Measurements from ENCODE around the gene AOPEP.

Gene AOPEP

DNA sequence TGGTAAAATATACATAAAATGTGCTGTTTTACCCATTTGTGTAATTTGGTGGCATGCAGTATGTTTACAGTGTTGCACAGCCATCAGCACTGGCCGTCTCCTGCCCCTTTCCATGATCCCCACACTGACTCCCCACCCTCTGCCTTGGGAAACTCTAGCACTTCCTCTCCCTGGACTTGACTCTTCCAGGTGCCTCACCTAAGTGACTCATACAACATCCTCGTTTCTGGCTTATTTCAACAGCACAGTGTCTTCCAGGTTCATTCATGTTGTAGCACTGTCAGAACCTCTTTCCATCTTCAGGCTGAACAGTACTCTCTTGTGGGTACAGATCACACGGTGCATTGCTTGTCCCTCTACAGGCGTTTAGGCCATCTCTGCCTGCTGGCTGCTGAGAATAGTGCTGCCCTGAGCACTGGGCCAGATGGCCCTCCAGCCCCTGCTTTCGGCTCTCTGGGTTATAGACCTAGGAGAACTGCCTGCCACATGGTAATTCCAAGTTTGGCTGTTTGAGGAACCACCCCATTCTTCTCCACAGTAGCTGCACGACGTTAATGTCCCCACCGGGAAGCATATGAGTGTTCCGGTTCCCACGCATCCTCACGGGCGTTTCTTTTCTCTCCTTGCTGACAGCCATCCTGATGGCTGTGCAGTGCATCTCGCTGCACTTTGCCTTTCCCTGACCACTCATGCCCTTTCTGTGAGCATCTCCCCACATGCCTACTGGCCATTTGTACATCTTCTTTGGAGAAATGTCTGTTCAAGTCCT, 379.2 kb downstream of the AOPEP start:
- no peak overlapping the region for H3K27ac ChIP-seq (ENCODE audit: low read depth, low read length)
- H3K36me3 ChIP-seq (ENCODE audit: control insufficient read depth in 1 of 2, insufficient read depth in 2 of 2, low read length in 2 of 2): peaks cover 4 to 44% of the 10 kb centered on the region in 2 donors
- no peak overlapping the region for H3K4me3 ChIP-seq (ENCODE audit: low read depth in 1 of 2, low read length in 2 of 2)
- H3K9ac ChIP-seq (ENCODE audit: low read depth in 1 of 2, low read length in 2 of 2): no peak overlapping the region
- no peaks in the 10 kb centered on the region for H3K9me3 ChIP-seq (ENCODE audit: control insufficient read depth in 1 of 2, low read length in 2 of 2)
- H3K27me3 ChIP-seq (ENCODE audit: control insufficient read depth in 1 of 2, insufficient read depth in 2 of 2, low read length in 2 of 2): no peaks in the 10 kb centered on the region
- no peaks in the 10 kb centered on the region for H3K4me1 ChIP-seq (ENCODE audit: control insufficient read depth in 1 of 2, insufficient read depth in 2 of 2, low read length in 2 of 2)

DNA sequence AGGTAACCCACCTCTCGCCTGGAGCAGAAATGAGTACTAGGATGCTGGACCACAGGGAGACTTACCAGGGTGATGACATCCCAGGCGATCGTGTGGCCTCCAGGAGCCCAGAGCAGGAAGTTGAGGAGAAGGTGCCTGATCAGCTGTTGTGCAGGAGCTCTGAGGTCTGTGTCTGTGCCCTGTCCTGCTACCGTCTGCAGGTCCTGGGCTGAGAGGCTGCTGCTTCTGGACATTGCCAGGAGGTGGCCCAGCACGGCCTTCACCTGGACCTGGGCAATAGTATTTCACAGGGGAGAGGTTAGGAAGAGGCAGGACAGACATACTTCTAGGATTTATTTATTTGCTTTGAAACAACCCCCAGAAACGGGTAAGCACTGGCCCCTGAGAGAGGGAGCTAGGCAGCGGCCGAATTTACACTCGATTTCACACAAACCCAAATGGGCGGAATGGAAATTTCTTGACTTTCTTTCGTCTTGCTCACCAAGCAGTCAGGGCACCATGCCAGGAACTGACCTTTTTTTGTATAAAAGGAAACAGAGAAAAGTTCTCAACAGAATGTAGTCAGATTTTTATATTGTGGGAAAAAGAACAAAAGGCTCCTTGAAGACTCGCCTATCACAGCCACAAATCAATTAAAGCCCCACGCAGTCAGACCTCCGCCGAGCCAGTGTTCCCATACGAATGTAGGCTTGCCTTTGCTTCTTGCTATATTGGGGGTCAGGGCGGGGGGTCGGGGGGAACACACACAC, 380.7 kb downstream of the AOPEP start:
- Histone ChIP-seq H3K4me1 (ENCODE audit: control insufficient read depth in 1 of 2, insufficient read depth in 2 of 2, low read length in 2 of 2) (no peaks in the 10 kb centered on the region), H3K27ac (ENCODE audit: low read depth, low read length) (no peak overlapping the region), H3K9ac (ENCODE audit: low read depth in 1 of 2, low read length in 2 of 2) (no peak overlapping the region), H3K9me3 (ENCODE audit: control insufficient read depth in 1 of 2, low read length in 2 of 2) (no peaks in the 10 kb centered on the region), H3K36me3 (ENCODE audit: control insufficient read depth in 1 of 2, insufficient read depth in 2 of 2, low read length in 2 of 2) (peaks cover 11 to 49% of the 10 kb centered on the region in 2 donors), H3K27me3 (ENCODE audit: control insufficient read depth in 1 of 2, insufficient read depth in 2 of 2, low read length in 2 of 2) (no peaks in the 10 kb centered on the region), H3K4me3 (ENCODE audit: low read depth in 1 of 2, low read length in 2 of 2) (no peak overlapping the region)

DNA sequence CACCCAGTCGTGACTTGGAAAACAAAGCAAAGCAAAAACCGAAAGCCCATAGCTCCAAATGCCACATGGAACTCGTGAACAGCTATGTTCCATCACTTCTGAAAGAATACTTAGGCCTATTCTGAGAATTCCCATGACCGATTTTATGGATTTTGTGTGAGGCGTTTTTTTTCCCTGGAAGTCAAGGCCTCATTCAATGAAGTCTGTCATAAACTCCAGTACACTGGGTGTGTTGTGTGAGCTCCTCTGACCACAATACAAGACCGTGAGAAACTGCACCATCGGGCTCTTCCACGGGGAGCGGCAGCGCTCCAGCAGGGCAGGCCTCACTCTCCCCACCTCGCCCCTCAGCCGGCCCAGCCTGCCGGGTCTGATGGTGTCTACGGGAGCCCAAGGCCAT, 381.5 kb downstream of the AOPEP start:
- Histone ChIP-seq H3K27me3 (ENCODE audit: control insufficient read depth in 1 of 2, insufficient read depth in 2 of 2, low read length in 2 of 2) (no peaks in the 10 kb centered on the region), H3K36me3 (ENCODE audit: control insufficient read depth in 1 of 2, insufficient read depth in 2 of 2, low read length in 2 of 2) (peaks cover 18 to 51% of the 10 kb centered on the region in 2 donors), H3K9me3 (ENCODE audit: control insufficient read depth in 1 of 2, low read length in 2 of 2) (no peaks in the 10 kb centered on the region), H3K4me3 (ENCODE audit: low read depth in 1 of 2, low read length in 2 of 2) (no peak overlapping the region), H3K4me1 (ENCODE audit: control insufficient read depth in 1 of 2, insufficient read depth in 2 of 2, low read length in 2 of 2) (no peaks in the 10 kb centered on the region), H3K27ac (ENCODE audit: low read depth, low read length) (no peak overlapping the region), H3K9ac (ENCODE audit: low read depth in 1 of 2, low read length in 2 of 2) (no peak overlapping the region)

- no peak overlapping the region for H3K27ac ChIP-seq (ENCODE audit: low read depth, low read length)
- no peak overlapping the region for H3K4me3 ChIP-seq (ENCODE audit: low read depth in 1 of 2, low read length in 2 of 2)
- H3K4me1 ChIP-seq (ENCODE audit: control insufficient read depth in 1 of 2, insufficient read depth in 2 of 2, low read length in 2 of 2): no peaks in the 10 kb centered on the region
- H3K27me3 ChIP-seq (ENCODE audit: control insufficient read depth in 1 of 2, insufficient read depth in 2 of 2, low read length in 2 of 2): no peaks in the 10 kb centered on the region
- H3K9ac ChIP-seq (ENCODE audit: low read depth in 1 of 2, low read length in 2 of 2): no peak overlapping the region
- H3K36me3 ChIP-seq (ENCODE audit: control insufficient read depth in 1 of 2, insufficient read depth in 2 of 2, low read length in 2 of 2): peaks cover 18 to 51% of the 10 kb centered on the region in 2 donors
- no peaks in the 10 kb centered on the region for H3K9me3 ChIP-seq (ENCODE audit: control insufficient read depth in 1 of 2, low read length in 2 of 2)
Measured at GRCh38 chr9:95108777-95109176, 382.3 kb downstream of the AOPEP start.

DNA sequence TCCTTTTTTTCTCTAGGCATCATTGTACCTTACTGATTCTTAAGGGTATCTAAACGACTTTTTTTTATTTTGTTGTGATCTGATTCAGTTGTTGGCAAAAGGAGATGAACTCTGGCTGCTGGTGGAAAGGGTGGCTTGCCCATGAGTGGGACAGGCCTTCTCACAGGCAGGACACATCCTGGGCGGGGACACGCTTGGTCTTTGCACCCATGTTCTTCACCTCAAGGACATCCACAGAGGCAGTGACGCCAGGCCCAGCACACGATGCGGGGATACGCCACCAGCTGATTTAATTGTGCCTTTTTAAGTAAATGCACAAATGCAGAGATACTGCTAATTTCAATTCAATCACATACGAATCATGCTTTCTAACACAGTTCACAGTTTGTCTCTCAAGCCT, 383.0 kb downstream of the AOPEP start:
- H3K4me3 ChIP-seq (ENCODE audit: low read depth in 1 of 2, low read length in 2 of 2): no peak overlapping the region
- no peaks in the 10 kb centered on the region for H3K4me1 ChIP-seq (ENCODE audit: control insufficient read depth in 1 of 2, insufficient read depth in 2 of 2, low read length in 2 of 2)
- no peak overlapping the region for H3K9ac ChIP-seq (ENCODE audit: low read depth in 1 of 2, low read length in 2 of 2)
- peaks cover 18 to 50% of the 10 kb centered on the region in 2 donors for H3K36me3 ChIP-seq (ENCODE audit: control insufficient read depth in 1 of 2, insufficient read depth in 2 of 2, low read length in 2 of 2)
- H3K9me3 ChIP-seq (ENCODE audit: control insufficient read depth in 1 of 2, low read length in 2 of 2): no peaks in the 10 kb centered on the region
- no peak overlapping the region for H3K27ac ChIP-seq (ENCODE audit: low read depth, low read length)
- H3K27me3 ChIP-seq (ENCODE audit: control insufficient read depth in 1 of 2, insufficient read depth in 2 of 2, low read length in 2 of 2): no peaks in the 10 kb centered on the region

DNA sequence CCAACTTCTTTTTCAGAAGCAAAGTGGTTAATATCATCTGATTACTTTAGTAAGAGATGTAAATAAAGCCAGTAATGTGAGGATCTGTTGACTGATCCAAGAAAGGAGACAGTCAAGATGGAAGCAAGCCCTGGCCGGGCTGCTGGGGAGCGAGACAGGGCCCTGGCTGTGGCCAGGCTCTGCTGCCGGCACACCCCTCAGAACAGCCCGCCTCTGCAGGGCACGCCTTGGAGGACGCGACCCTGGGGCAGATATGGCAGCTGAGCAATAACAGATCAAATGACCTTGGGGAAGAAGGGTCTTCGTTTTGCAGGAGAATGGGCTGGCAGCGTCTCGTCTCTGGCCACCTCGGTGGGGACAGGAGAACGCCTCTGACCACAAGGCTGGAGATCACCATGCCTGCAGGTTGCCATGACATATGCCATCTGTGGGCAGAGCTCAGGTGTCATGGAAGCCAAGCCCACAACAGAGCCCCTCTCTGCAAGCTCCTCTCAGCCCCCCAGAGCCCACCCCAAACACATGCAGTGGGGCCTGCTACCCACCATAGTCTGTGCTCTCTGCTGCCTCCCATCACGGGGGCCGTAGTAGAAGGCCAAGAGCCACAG, 384.5 kb downstream of the AOPEP start:
- no peaks in the 10 kb centered on the region for H3K4me1 ChIP-seq (ENCODE audit: control insufficient read depth in 1 of 2, insufficient read depth in 2 of 2, low read length in 2 of 2)
- H3K9me3 ChIP-seq (ENCODE audit: control insufficient read depth in 1 of 2, low read length in 2 of 2): no peaks in the 10 kb centered on the region
- H3K27ac ChIP-seq (ENCODE audit: low read depth, low read length): no peak overlapping the region
- H3K36me3 ChIP-seq (ENCODE audit: control insufficient read depth in 1 of 2, insufficient read depth in 2 of 2, low read length in 2 of 2): peaks cover 18 to 47% of the 10 kb centered on the region in 2 donors
- H3K27me3 ChIP-seq (ENCODE audit: control insufficient read depth in 1 of 2, insufficient read depth in 2 of 2, low read length in 2 of 2): no peaks in the 10 kb centered on the region
- H3K9ac ChIP-seq (ENCODE audit: low read depth in 1 of 2, low read length in 2 of 2): no peak overlapping the region
- H3K4me3 ChIP-seq (ENCODE audit: low read depth in 1 of 2, low read length in 2 of 2): no peak overlapping the region

GRCh38 chr9:95111716-95112115, 385.2 kb downstream of the AOPEP start:
- Histone ChIP-seq H3K4me1 (ENCODE audit: control insufficient read depth in 1 of 2, insufficient read depth in 2 of 2, low read length in 2 of 2) (no peaks in the 10 kb centered on the region), H3K36me3 (ENCODE audit: control insufficient read depth in 1 of 2, insufficient read depth in 2 of 2, low read length in 2 of 2) (peaks cover 16 to 45% of the 10 kb centered on the region in 2 donors), H3K27ac (ENCODE audit: low read depth, low read length) (no peak overlapping the region), H3K9me3 (ENCODE audit: control insufficient read depth in 1 of 2, low read length in 2 of 2) (no peaks in the 10 kb centered on the region), H3K4me3 (ENCODE audit: low read depth in 1 of 2, low read length in 2 of 2) (no peak overlapping the region), H3K27me3 (ENCODE audit: control insufficient read depth in 1 of 2, insufficient read depth in 2 of 2, low read length in 2 of 2) (no peaks in the 10 kb centered on the region), H3K9ac (ENCODE audit: low read depth in 1 of 2, low read length in 2 of 2) (no peak overlapping the region)

DNA sequence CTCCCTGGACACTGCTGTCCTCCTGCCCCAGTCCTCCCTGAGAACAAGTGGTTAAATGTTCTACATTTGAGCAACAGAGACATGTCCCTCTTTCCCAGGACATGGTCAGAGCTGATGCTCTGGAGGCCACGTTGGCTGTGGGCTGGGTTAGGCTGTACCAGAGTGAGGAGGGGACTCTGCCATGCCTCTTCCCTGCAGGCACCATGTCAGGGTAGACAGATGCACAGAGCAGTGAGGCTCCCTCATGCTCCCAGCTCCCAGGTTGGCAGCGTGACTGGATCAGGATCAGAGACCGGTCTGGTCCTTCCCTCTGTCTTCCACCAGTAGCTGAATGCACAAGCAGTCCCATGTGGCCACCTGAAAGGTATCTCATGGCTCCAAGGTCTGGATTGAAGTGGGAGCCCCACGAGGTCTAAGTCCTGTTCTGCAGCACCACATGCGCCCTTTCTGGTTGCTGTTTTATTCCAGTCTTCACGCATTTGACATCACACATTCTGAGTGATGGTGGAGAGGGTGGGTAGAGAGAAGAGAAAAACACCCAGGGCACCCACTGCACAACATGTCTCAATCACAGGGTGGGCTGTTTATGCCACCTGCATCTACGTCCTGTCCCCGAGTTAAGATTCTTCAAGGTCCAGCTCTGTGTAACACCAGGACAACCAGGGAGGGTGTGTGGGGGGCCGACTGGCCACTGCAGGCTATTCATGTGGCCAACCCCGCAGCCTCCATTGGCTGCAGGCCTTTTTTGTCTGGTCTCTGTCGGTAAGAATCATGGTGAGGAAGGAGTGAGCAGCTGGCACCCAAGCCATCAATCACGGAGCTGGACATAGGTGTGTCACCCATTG, 386.2 kb downstream of the AOPEP start:
- no peaks in the 10 kb centered on the region for H3K27me3 ChIP-seq (ENCODE audit: control insufficient read depth in 1 of 2, insufficient read depth in 2 of 2, low read length in 2 of 2)
- peaks cover 14 to 41% of the 10 kb centered on the region in 2 donors for H3K36me3 ChIP-seq (ENCODE audit: control insufficient read depth in 1 of 2, insufficient read depth in 2 of 2, low read length in 2 of 2)
- H3K9me3 ChIP-seq (ENCODE audit: control insufficient read depth in 1 of 2, low read length in 2 of 2): no peaks in the 10 kb centered on the region
- no peak overlapping the region for H3K4me3 ChIP-seq (ENCODE audit: low read depth in 1 of 2, low read length in 2 of 2)
- H3K9ac ChIP-seq (ENCODE audit: low read depth in 1 of 2, low read length in 2 of 2): no peak overlapping the region
- no peak overlapping the region for H3K27ac ChIP-seq (ENCODE audit: low read depth, low read length)
- no peaks in the 10 kb centered on the region for H3K4me1 ChIP-seq (ENCODE audit: control insufficient read depth in 1 of 2, insufficient read depth in 2 of 2, low read length in 2 of 2)

DNA sequence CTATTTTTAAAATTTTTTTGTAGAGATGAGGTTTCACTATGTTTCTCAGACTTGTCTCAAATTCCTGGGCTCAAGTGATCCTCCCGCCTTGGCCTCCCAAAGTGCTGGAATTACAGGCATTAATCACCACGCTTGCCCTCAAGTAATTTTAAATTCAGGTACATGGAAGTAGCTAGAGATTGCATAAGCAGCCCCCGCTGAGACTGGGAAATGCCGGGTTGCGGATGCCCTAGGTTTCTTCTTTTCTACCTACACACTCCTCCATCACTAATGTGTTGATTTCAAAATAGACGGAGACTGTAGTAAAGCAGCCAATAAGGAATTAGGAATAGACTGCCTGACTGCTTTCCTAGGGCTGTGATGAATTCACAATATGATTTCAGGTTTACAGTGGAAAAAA, 388.6 kb downstream of the AOPEP start:
- Histone ChIP-seq H3K4me1 (ENCODE audit: control insufficient read depth in 1 of 2, insufficient read depth in 2 of 2, low read length in 2 of 2) (no peaks in the 10 kb centered on the region), H3K27me3 (ENCODE audit: control insufficient read depth in 1 of 2, insufficient read depth in 2 of 2, low read length in 2 of 2) (no peaks in the 10 kb centered on the region), H3K4me3 (ENCODE audit: low read depth in 1 of 2, low read length in 2 of 2) (no peak overlapping the region), H3K9me3 (ENCODE audit: control insufficient read depth in 1 of 2, low read length in 2 of 2) (no peaks in the 10 kb centered on the region), H3K9ac (ENCODE audit: low read depth in 1 of 2, low read length in 2 of 2) (no peak overlapping the region), H3K36me3 (ENCODE audit: control insufficient read depth in 1 of 2, insufficient read depth in 2 of 2, low read length in 2 of 2) (peaks cover 14 to 32% of the 10 kb centered on the region in 2 donors), H3K27ac (ENCODE audit: low read depth, low read length) (no peak overlapping the region)
